ENCODE results near the gene PPP1CB. TPM values are rescaled to one million over a fixed set of nuclear protein-coding genes. Genes with fewer than 3 reads are reported as not detected.

Gene PPP1CB
- total RNA-seq (2014; rRNA removed; shearing (Covaris generic)) (48.5 and 67.5 TPM in 2 replicates), total RNA-seq (2022) (127 and 144 TPM in 2 replicates), Bru-seq, nascent RNA (percentile 92 among the genes with signal in this experiment), BruChase-seq, experiment 1, labeled RNA remaining after a 6-hour chase (percentile 97 among the genes with signal in this experiment), BruChase-seq, experiment 2, labeled RNA remaining after a 2-hour chase (percentile 96 among the genes with signal in this experiment)
- long read RNA-seq, full-length matches to known transcripts = 152 of 207 reads
- long read RNA-seq, partial matches to known transcripts = 13 of 207 reads
- long read RNA-seq, other reads (novel, unspliced or antisense) = 42 of 207 reads

- ChIA-PET POLR2A (interaction anchor here (1.0 to 1.6 kb wide), 5 partner anchors 9 to 158 kb away, joined by 3 to 4 read pairs (median 4); no protein-coding TSS in a partner anchor), CTCF (ENCODE audit: unreplicated experiment) (no interaction called here)
- peak; percentile 93 for DNase-seq (ENCODE audit: low spot score)
- H3K4me1 ChIP-seq (ENCODE audit: insufficient read depth, low read length, poor library complexity, severe bottlenecking) = peaks cover 30% of the 10 kb centered on the region
- no TSS peak for BruUV-seq (replicated peaks)
- H3K79me2 ChIP-seq (ENCODE audit: insufficient read depth, low read depth, low read length) = peaks cover 52% of the 10 kb centered on the region
- no peaks in the 10 kb centered on the region for H3K9me3 ChIP-seq (ENCODE audit: low read length)
- H4K20me1 ChIP-seq (ENCODE audit: insufficient read depth, low read length) = peaks cover 21% of the 10 kb centered on the region
- peak within 1 kb of the TSS; percentile 94 for H3K4me2 ChIP-seq (ENCODE audit: low read length)
- intact Hi-C loops (cut with micrococcal nuclease; ENCODE audit: unreplicated experiment) = loop anchor here (5.0 to 10.0 kb wide), 3 partner anchors 146 to 857 kb away; partner anchors contain the start of genes BABAM2, FOSL2 and RBKS
- TF ChIP-seq CTCF (conservative IDR thresholded peaks at IDR 0.05; ENCODE audit: low read length) (0 out of 2 replicates have a peak, but pooled peaks have one; percentile 37), EZH2phosphoT487 (IDR thresholded peaks at IDR 0.05; ENCODE audit: borderline replicate concordance, low read depth, low read length) (no peak)
- peak within 1 kb of the TSS; percentile 86 for H3K27ac ChIP-seq (ENCODE audit: low read depth, low read length, poor library complexity, severe bottlenecking)
- no peaks in the 10 kb centered on the region for H3K9me2 ChIP-seq (ENCODE audit: insufficient read depth, low read length)
- H3K36me3 ChIP-seq (ENCODE audit: insufficient read depth, low read length) = peaks cover 18% of the 10 kb centered on the region
- peak within 1 kb of the TSS; percentile 91 for H3K4me3 ChIP-seq (ENCODE audit: low read depth, low read length, poor library complexity, severe bottlenecking)
- peak within 1 kb of the TSS; percentile 72 for H2AFZ ChIP-seq (ENCODE audit: low read length)
Measured at GRCh38 chr2:28751252-28751955, at the start of gene PPP1CB. PPP1CB (plus strand) TSS chr2:28751830; CDS start chr2:28752125, 295 bp downstream.

- no peak overlapping the region for H3K4me2 ChIP-seq (ENCODE audit: low read length)
- CTCF ChIA-PET (ENCODE audit: unreplicated experiment) = no interaction called here
- H2AFZ ChIP-seq (ENCODE audit: low read length) = no peak overlapping the region
- H3K9me2 ChIP-seq (ENCODE audit: insufficient read depth, low read length) = no peaks in the 10 kb centered on the region
- no peak overlapping the region for H3K4me3 ChIP-seq (ENCODE audit: low read depth, low read length, poor library complexity, severe bottlenecking)
- DNase-seq (ENCODE audit: low spot score) = no peak
- H3K9me3 ChIP-seq (ENCODE audit: low read length) = no peaks in the 10 kb centered on the region
- no peaks in the 10 kb centered on the region for H3K4me1 ChIP-seq (ENCODE audit: insufficient read depth, low read length, poor library complexity, severe bottlenecking)
- H3K79me2 ChIP-seq (ENCODE audit: insufficient read depth, low read depth, low read length) = no peaks in the 10 kb centered on the region
- H3K36me3 ChIP-seq (ENCODE audit: insufficient read depth, low read length) = no peaks in the 10 kb centered on the region
- H4K20me1 ChIP-seq (ENCODE audit: insufficient read depth, low read length) = no peaks in the 10 kb centered on the region
- POLR2A ChIA-PET = interaction anchor here (1.6 kb wide), 1 partner anchor 14 kb away, joined by 3 read pairs; no protein-coding TSS in a partner anchor
- no TSS peak for BruUV-seq (replicated peaks)
- TF ChIP-seq CTCF (conservative IDR thresholded peaks at IDR 0.05; ENCODE audit: low read length) (no peak), EZH2phosphoT487 (IDR thresholded peaks at IDR 0.05; ENCODE audit: borderline replicate concordance, low read depth, low read length) (no peak)
- intact Hi-C loops (cut with micrococcal nuclease; ENCODE audit: unreplicated experiment) = no loop called here
- no peak overlapping the region for H3K27ac ChIP-seq (ENCODE audit: low read depth, low read length, poor library complexity, severe bottlenecking)
Measured at GRCh38 chr2:28702415-28702861, 49.2 kb upstream of the PPP1CB start.
